Activated CD4-positive, alpha-beta T cell treated with anti-CD3 and anti-CD28 coated beads, Interleukin-2, amount 50 U/mL, for 48 hours (primary cell): ENCODE results near the gene TNFAIP2.
A peak's percentile ranks its signal among the peaks of the same experiment; 100 is the strongest.

Source experiments
- DNase-seq, 2 experiments: peaks; one replicate each; pipeline ENCODE4 v3.0.0-alpha.2; 2020

The TNFAIP2 gene

GRCh38 chr14:103094406-103095209 lies 28.7 kb upstream of the TNFAIP2 start, which contains the start of gene EXOC3L4:
EXOC3L4 (plus strand) TSS chr14:103094725; CDS start chr14:103100220, 5,495 bp downstream.
- no peak for DNase-seq

GRCh38 chr14:103095210-103095778 lies 28.0 kb upstream of the TNFAIP2 start:
- DNase-seq, result no peak

- DNase-seq, result no peak
Measured at GRCh38 chr14:103096387-103096786, 26.9 kb upstream of the TNFAIP2 start.

GRCh38 chr14:103097244-103097993 lies 25.8 kb upstream of the TNFAIP2 start:
- DNase-seq, result no peak

GRCh38 chr14:103097994-103098957 lies 25.0 kb upstream of the TNFAIP2 start:
- no peak for DNase-seq

GRCh38 chr14:103099081-103099732 lies 24.1 kb upstream of the TNFAIP2 start:
- no peak for DNase-seq

- DNase-seq, result no peak
Measured at GRCh38 chr14:103099733-103100280, 23.5 kb upstream of the TNFAIP2 start.

- DNase-seq, result no peak
Measured at GRCh38 chr14:103100281-103101121, 22.8 kb upstream of the TNFAIP2 start.

- no peak for DNase-seq
Measured at GRCh38 chr14:103101257-103101962, 21.9 kb upstream of the TNFAIP2 start.

GRCh38 chr14:103101963-103102688 lies 21.1 kb upstream of the TNFAIP2 start:
- no peak for DNase-seq

- no peak for DNase-seq
Measured at GRCh38 chr14:103102689-103103260, 20.5 kb upstream of the TNFAIP2 start.

- DNase-seq, result peak; percentile 19 to 23
Measured at GRCh38 chr14:103103461-103104388, 19.5 kb upstream of the TNFAIP2 start.

GRCh38 chr14:103104389-103104653 lies 18.9 kb upstream of the TNFAIP2 start:
- DNase-seq, result no peak

GRCh38 chr14:103104654-103105452 lies 18.4 kb upstream of the TNFAIP2 start:
- DNase-seq, result peak; percentile 72 to 73

- DNase-seq, result peak in 1 of 2 experiments; percentile 23
Measured at GRCh38 chr14:103105580-103106150, 17.6 kb upstream of the TNFAIP2 start.

GRCh38 chr14:103107455-103107854 lies 15.8 kb upstream of the TNFAIP2 start:
- no peak for DNase-seq
